Activated T-cell treated with anti-CD3 and anti-CD28 coated beads, Interleukin-2, amount 50 U/mL, for 1 hour (primary cell): Measurements from ENCODE around the gene ZNF385D.

ENCODE experiments used
- DNase-seq: peaks from one replicate; pipeline ENCODE4 v3.0.0-alpha.2; 2020

ZNF385D gene

GRCh38 chr3:21665444-21666100 lies 85.4 kb downstream of the ZNF385D start:
- no peak for DNase-seq

DNA sequence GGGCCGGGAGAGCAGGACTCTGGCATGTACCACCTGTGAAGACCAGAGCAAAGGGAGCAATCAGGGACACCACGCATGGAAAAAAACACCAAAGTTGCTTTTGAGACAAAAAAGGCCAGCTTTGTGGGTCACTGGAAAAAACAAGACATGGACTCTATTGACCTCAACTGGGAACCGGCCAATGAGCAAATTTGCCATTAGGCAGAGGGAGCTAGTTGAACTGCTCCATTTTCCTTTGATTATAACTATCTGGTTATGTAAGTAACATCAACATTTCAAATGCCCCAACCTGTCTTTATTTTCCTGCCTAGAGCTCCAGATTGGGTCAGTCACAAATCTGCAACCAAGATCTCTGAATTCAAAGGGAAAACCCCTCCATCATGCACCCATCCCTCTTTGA lies 86.0 kb downstream of the ZNF385D start:
- no peak for DNase-seq

DNA sequence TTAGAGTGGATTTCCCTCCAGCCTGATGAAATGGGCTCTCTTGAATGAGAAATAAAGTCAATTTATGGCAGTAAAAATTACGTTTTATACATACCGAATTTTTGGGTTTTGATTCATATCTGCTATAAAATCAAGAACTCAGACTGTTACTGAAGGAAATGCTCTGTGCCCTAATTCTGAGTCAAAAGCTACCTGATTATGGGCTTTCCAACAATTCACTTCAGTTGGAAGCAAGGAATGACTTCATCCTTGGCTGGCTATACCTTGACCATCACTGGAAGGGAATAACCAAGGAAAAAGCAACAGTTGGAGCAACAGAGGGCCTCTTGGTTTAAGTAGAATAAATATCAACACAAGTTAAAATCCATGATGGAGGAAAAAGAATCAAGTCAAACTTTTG lies 88.6 kb downstream of the ZNF385D start:
- no peak for DNase-seq

DNA sequence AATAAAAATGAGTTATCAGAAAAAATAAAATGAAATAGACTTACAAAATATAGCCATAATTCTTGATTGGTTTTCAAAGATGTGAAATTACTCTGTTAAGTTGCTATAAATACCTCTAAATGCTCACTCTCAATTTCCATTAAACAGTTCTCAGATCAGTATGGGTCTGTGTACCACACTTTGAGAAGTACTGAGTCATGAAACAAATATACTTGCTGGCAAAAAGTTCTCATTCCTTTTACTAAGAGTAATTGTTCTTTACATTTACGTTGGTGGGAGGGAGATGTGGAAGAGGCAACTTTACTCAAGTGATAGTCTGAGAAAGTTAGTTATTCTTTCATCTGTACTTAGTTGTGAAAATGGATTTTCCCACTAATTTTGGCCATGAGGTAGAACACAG lies 96.3 kb downstream of the ZNF385D start:
- DNase-seq: no peak

- DNase-seq: no peak
Observed at GRCh38 chr3:21654241-21654640, 96.8 kb downstream of the ZNF385D start.

DNA sequence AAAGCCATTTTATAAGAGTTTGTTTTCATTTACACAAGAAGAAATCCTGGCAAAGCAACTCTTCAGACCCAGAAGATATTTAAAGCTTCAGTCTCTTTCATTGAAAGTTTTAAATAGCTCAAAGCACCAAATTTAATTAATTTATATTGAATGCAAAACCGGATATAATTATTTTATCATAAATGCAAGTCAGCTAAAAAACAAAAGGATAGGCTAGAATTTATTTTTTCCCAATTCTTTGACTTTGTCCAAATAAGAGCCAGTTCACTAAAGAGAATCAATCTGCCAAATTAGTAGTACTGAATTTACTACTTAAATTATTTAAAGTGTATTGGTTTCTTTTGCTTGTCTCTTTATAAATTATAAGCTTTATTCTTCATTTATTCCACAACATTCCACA lies 101.5 kb downstream of the ZNF385D start:
- no peak for DNase-seq

GRCh38 chr3:21647961-21648360 lies 103.0 kb downstream of the ZNF385D start:
- no peak for DNase-seq

DNA sequence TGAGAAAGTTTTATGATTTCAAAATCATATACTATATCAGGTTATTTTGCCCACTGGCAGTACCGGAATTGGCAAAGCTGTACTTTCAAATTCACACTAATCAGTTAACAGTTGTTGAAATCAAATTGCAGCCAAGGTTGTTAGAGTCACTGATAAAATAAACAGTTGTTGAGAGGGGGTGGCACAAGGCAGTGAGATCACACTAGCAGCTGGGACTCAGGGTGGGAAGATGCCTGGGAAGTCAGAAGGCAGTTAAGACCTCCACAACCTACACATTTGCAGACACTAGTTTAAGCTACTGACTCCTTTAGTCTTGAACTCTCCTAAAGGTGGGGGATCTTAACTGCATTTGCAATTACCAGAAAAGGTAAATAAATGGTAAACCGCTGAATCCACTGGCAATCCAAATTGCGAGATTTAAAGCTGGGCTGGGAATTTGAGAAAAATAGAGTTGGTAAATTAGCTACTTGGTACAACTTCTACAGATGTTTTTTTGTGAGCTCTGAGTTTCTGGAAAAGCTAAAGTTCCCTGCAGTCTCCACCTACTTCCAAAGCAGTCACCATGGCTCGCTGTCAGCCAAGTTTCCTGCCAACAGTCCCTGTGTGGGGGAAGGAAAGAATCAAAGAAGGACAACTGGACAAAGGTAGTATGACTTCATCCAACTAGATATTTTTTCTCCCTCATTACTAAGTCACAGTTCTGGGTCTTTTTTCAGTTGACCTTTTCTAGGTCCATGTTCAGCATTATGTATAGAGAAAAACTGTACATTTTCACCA lies 105.7 kb downstream of the ZNF385D start:
- no peak for DNase-seq

DNA sequence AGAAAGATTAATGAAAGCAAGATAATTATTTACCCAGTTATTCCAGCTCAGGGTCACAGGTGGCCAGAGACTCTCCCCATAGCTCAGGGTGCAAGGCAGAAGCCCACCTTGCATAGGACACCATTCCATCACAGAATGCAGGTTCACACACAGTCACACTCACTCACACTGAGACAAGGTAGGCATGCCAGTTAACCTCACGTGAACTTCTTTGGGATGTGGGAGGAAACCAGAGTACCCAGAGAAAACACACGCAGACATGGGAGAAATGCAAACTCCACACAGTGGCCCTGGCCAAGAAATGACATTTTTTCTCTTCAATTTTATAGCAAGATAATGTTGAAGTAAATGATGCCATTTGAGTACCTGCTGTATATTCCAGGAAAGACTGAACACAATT lies 106.7 kb downstream of the ZNF385D start:
- DNase-seq: no peak

GRCh38 chr3:21643752-21644151 lies 107.3 kb downstream of the ZNF385D start:
- no peak for DNase-seq

- no peak for DNase-seq
Observed at GRCh38 chr3:21642433-21642832, 108.6 kb downstream of the ZNF385D start.

DNA sequence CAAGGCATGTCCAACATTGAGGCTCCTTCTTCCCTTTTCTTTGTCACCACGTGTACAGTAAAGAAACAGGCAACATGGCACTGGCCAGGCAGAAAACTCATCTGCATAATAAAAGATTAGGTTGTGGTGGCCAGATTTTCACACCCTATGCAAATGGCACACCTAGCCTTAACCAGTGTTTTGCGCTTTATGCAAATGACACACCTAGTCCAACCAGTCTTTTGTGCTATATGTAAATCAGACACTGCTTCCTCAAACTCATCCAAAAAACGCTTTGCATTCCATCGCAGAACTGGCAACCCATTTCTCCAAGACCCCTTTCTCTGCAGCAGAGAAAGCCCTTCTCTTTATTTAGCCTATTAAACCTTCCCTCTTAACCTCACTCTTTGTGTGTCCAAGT lies 109.1 kb downstream of the ZNF385D start:
- no peak for DNase-seq

DNA sequence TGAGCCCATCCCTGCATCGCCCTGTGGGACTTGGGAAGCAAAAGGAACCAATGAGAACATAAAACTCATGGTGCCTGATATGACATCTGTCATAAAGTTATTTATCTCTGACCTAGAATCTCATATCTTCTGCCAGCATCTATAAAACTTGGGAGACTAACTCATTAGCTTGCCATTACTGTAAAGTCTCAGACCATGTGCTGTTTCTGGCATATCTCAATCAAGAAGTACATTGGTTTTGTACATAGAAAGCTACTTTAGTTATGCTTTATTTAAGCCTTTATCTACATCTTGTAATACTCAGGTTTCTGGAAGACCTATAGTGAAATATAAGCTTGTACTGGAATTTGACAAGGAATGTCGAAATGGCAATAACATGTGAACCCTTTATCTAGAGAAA lies 112.5 kb downstream of the ZNF385D start:
- DNase-seq: no peak

DNA sequence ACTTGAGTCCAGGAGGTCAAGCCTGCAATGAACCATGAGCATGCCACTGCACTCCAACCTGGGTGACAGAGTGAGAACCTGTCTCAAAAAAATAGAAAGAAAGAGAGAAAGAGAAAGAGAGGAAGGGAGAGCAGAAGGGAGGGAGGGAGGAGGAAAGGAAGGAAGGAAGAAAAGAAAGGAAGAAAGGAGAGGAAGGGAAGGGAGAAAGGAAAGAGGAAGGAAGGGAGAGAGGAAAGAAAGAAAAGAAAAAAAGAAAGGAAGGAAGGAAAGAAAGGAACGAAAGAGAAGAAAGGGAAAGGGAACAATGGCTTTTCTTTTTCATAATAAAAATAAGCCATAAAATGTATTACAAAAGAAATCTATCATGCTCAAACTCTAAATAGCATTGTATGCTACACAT lies 116.9 kb downstream of the ZNF385D start:
- DNase-seq: no peak

DNA sequence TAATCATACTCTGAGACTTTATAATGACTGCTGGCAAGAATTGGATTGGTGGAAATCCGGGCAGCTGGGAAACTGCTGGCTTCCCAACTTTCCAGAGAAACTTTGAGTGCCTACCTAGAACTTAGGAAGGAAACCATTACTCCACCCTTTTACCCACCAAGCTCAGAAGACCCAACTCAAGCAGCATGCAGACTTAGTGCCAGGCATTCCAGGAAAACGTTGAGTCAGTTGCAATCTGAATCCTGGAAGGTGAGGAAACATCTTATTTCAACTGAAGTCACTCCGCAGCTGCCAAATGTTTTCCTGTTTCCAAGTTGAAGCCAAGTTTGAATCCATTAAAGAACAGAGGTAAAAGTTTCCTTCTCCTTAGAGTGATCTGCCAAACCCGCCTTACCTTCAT lies 126.5 kb downstream of the ZNF385D start:
- DNase-seq: no peak

- no peak for DNase-seq
Observed at GRCh38 chr3:21621181-21621651, 129.8 kb downstream of the ZNF385D start.

DNA sequence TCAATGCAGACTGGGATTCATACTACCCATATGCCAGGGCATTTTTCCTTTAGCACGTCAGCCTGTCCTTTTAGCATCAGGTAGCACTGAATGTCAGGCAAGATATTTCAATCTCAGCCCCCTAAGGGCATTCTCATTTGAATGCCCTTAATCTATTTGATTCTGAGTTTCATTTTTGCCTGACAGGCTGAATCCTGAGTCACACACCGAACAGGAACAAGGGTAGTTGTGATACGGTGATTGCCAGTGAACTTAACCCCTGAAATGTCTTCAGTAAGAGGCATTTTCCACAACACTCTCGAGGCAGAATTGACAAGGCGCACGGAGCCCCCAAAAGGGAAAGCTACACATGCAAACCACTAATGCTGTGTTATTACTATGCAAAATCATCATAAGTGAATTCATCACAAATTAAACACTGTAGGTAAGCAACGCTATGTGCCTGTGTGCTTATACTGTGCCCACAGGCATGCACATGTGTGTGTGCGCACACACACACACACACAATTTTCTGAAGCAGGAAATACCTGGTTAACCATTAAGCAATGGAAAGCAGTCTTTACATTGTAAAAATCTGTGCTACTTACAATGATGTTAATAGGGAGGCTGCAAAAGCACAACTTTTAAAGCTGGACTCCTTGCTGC lies 130.4 kb downstream of the ZNF385D start:
- DNase-seq: no peak

DNA sequence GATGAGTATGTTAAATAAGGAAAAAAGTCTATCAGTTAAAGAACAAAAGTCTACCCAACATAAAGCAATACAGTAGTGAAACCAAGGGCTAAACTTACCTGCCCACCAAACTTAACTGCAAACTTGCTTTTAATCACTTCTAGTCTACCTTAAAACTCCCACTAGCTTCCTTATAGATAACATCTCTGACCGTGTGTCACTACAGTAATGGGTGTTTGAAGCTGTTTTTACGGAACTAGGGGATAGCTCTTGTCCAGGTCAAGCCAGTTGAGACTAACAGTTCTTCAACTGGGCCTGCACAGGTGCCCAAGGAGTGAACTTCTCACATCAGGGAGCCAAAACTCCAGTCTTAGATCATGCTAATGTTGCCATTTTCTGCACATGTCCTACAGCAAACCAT lies 132.3 kb downstream of the ZNF385D start:
- DNase-seq: no peak

- DNase-seq: no peak
Observed at GRCh38 chr3:21613372-21614070, 137.5 kb downstream of the ZNF385D start.

DNA sequence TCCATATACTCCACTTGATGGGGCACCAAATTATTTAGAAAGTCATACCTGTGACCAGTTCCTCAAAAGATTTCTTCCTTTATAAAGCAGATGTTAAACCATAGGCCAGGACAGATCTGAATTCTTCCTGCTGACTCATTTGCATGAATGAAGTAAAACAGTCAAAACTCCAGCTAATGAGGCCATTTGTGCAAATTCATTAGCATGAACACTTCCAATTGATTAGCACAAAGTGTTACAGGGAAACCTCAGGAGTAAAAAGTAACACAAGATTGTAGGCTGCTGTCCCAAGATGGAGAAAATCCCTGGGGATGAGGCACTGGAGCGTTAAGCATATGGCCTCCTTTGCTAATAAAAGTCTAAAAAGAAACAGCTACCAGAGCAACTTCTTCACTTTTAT lies 149.8 kb downstream of the ZNF385D start:
- DNase-seq: no peak

DNA sequence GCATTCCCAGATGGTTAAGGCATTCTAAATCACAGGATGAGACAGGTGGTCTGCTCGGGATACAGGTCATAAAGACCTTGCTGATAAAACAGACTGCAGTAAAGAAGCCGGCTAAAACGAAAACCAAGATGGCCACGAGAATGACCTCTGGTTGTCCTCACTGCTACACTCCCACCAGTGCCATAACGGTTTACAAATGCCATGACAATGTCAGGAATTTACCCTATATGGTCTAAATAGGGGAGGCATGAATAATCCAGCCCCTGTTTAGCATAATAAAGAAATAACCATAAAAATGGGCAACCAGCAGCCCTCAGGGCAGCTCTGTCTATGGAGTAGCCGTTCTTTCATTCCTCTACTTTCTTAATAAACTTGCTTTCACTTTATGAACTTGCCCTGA lies 151.1 kb downstream of the ZNF385D start:
- no peak for DNase-seq

GRCh38 chr3:21592828-21593227 lies 158.2 kb downstream of the ZNF385D start:
- DNase-seq: no peak

- DNase-seq: no peak
Observed at GRCh38 chr3:21587894-21588293, 163.1 kb downstream of the ZNF385D start.
